Measurements from ENCODE around the gene KATNB1. TPM values are rescaled to one million over a fixed set of nuclear protein-coding genes. Genes with fewer than 3 reads are reported as not detected.
A peak's percentile ranks its signal among the peaks of the same experiment; 100 is the strongest.

KATNB1 gene
- total RNA-seq, 3 donors from 2014 or later = 15.5 to 20.9 (median 17.0) TPM

GRCh38 chr16:57753448-57754353 lies 18.1 kb downstream of the KATNB1 start:
- Histone ChIP-seq H3K4me3 (no peak overlapping the region), H3K4me1 (no peaks in the 10 kb centered on the region), H3K9me3 (no peaks in the 10 kb centered on the region), H3K36me3 (no peaks in the 10 kb centered on the region), H3K27me3 (no peaks in the 10 kb centered on the region), H3K27ac (no peak overlapping the region)
- DNase-seq (ENCODE audit: low spot score in 2 of 2) = no peak
- intact Hi-C loops (cut with DNase I; ENCODE audit: low total_unique reads) = loop anchor here (10.0 kb wide), 1 partner anchor 91 kb away; no protein-coding TSS in a partner anchor
- no peak for TF ChIP-seq POLR2AphosphoS5 (IDR thresholded peaks at IDR 0.05)

- intact Hi-C loops (cut with DNase I; ENCODE audit: low total_unique reads) = loop anchor here (10.0 kb wide), 1 partner anchor 90 kb away; no protein-coding TSS in a partner anchor
- Histone ChIP-seq H3K27ac (no peak overlapping the region), H3K4me3 (no peak overlapping the region), H3K36me3 (no peaks in the 10 kb centered on the region), H3K27me3 (no peaks in the 10 kb centered on the region), H3K9me3 (no peaks in the 10 kb centered on the region), H3K4me1 (no peaks in the 10 kb centered on the region)
- TF ChIP-seq POLR2AphosphoS5 (IDR thresholded peaks at IDR 0.05) = no peak
- TF ChIP-seq POLR2A (IDR thresholded peaks at IDR 0.05) = no peak
- no peak for TF ChIP-seq CTCF (IDR thresholded peaks at IDR 0.05)
- DNase-seq (ENCODE audit: low spot score in 2 of 2) = no peak
These were observed 18.9 kb downstream of the KATNB1 start for GRCh38 chr16:57754354-57755060.

GRCh38 chr16:57755061-57755684 lies 19.6 kb downstream of the KATNB1 start:
- H3K4me1 ChIP-seq = no peaks in the 10 kb centered on the region
- TF ChIP-seq POLR2A (IDR thresholded peaks at IDR 0.05) = no peak
- no peak for TF ChIP-seq POLR2AphosphoS5 (IDR thresholded peaks at IDR 0.05)
- TF ChIP-seq CTCF (IDR thresholded peaks at IDR 0.05) = no peak
- DNase-seq (ENCODE audit: low spot score in 2 of 2) = no peak

GRCh38 chr16:57755726-57756423 lies 20.3 kb downstream of the KATNB1 start:
- intact Hi-C loops (cut with DNase I; ENCODE audit: low total_unique reads) = loop anchor here (10.0 kb wide), 1 partner anchor 89 kb away; no protein-coding TSS in a partner anchor
- Histone ChIP-seq H3K4me1 (no peaks in the 10 kb centered on the region), H3K4me3 (no peak overlapping the region), H3K27ac (no peak overlapping the region), H3K27me3 (no peaks in the 10 kb centered on the region), H3K36me3 (no peaks in the 10 kb centered on the region), H3K9me3 (no peaks in the 10 kb centered on the region)
- TF ChIP-seq POLR2AphosphoS5 (IDR thresholded peaks at IDR 0.05) = no peak
- no peak for TF ChIP-seq CTCF (IDR thresholded peaks at IDR 0.05)
- no peak for TF ChIP-seq POLR2A (IDR thresholded peaks at IDR 0.05)
- peak in 1 of 2 donors; percentile 45 for DNase-seq (ENCODE audit: low spot score in 2 of 2)

More at GRCh38 chr16:57755061-57755684, 19.6 kb downstream of the KATNB1 start:
- H3K27ac ChIP-seq = no peak overlapping the region
- H3K9me3 ChIP-seq = no peaks in the 10 kb centered on the region
- H3K4me3 ChIP-seq = no peak overlapping the region
- no peaks in the 10 kb centered on the region for H3K36me3 ChIP-seq
- H3K27me3 ChIP-seq = no peaks in the 10 kb centered on the region
- intact Hi-C loops (cut with DNase I; ENCODE audit: low total_unique reads) = loop anchor here (10.0 kb wide), 1 partner anchor 90 kb away; no protein-coding TSS in a partner anchor

All from breast epithelium (tissue), 4 donors.